Measurements from ENCODE around the gene SCTR. TPM values are rescaled to one million over a fixed set of nuclear protein-coding genes. Genes with fewer than 3 reads are reported as not detected.
A peak's percentile ranks its signal among the peaks of the same experiment; 100 is the strongest.

Gene SCTR
- total and polyA plus RNA-seq, 2 of the 8 experiments (the other 6 are each of a cell fraction or from before 2014, with no cell fraction given) = 0.15 TPM; not detected in 1

- Histone ChIP-seq H3K4me2 (ENCODE audit: insufficient read depth in 1 of 2, low read depth in 2 of 2, low read length in 2 of 2) (no peak overlapping the region), H4K8ac (ENCODE audit: extremely low read depth, insufficient read depth, low read length) (no peak overlapping the region; the same call in 1 of the 2 replicates), H3K4ac (replicated peaks; ENCODE audit: insufficient read length, low read depth, low read length) (no peak overlapping the region), H3K79me1 (ENCODE audit: low read depth, low read length) (no peaks in the 10 kb centered on the region), H3K18ac (ENCODE audit: extremely low read depth, low read length) (no peak overlapping the region), H2BK20ac (ENCODE audit: low read length) (no peak overlapping the region), H2BK15ac (ENCODE audit: low read length) (peak overlapping the region; percentile 61; the same call in 1 of the 2 replicates), H4K5ac (ENCODE audit: insufficient read length, low read depth, low read length) (no peak overlapping the region), H3K4me3 (ENCODE audit: extremely low read depth in 1 of 4, insufficient read depth in 2 of 4, low read depth in 3 of 4, low read length in 4 of 4) (no peak overlapping the region), H3K27ac (ENCODE audit: low read depth, low read length) (no peak overlapping the region), H2BK12ac (ENCODE audit: low read depth, low read length) (no peak overlapping the region), H3K23me2 (ENCODE audit: low read depth, low read length) (no peaks in the 10 kb centered on the region), H2AK5ac (ENCODE audit: low read depth, low read length) (no peak overlapping the region), H3K23ac (ENCODE audit: insufficient read length) (no peak overlapping the region), H3K4me1 (replicated peaks in 1 of 4; ENCODE audit: control insufficient read depth in 3 of 4, insufficient read depth in 4 of 4, low read length in 3 of 4) (peaks cover 0 to 18% (median 8%) of the 10 kb centered on the region in 4 experiments), H2BK120ac (replicated peaks; ENCODE audit: low read depth, low read length) (no peak overlapping the region), H3K9ac (replicated peaks in 1 of 4; ENCODE audit: extremely low read depth in 1 of 4, low read depth in 3 of 4, low read length in 3 of 4) (no peak overlapping the region), H3K36me3 (ENCODE audit: control insufficient read depth in 2 of 4, insufficient read depth in 4 of 4, low read length in 3 of 4) (no peaks in the 10 kb centered on the region), H4K91ac (replicated peaks; ENCODE audit: insufficient read length, low read length) (no peak overlapping the region), H2BK5ac (ENCODE audit: low read depth, low read length) (no peak overlapping the region), H3K56ac (replicated peaks; ENCODE audit: insufficient read length, low read depth, low read length) (no peak overlapping the region), H3K14ac (ENCODE audit: insufficient read length) (no peak overlapping the region), H2AFZ (ENCODE audit: low read length) (no peak overlapping the region), H3K27me3 (replicated peaks in 1 of 4; ENCODE audit: control insufficient read depth in 3 of 4, extremely low read depth in 1 of 4, insufficient read depth in 3 of 4, low read length in 3 of 4) (no peaks in the 10 kb centered on the region), H4K20me1 (replicated peaks in 1 of 2; ENCODE audit: control insufficient read depth in 1 of 2, insufficient read depth in 2 of 2, low read length in 2 of 2) (no peaks in the 10 kb centered on the region), H3K9me3 (ENCODE audit: insufficient read depth in 2 of 2, low read depth in 1 of 2, low read length in 1 of 2) (no peaks in the 10 kb centered on the region), H3K79me2 (ENCODE audit: control insufficient read depth in 1 of 2, insufficient read depth in 2 of 2, low read length in 2 of 2) (no peaks in the 10 kb centered on the region)
- POLR2A ChIA-PET (ENCODE audit: partially characterized antibody) = no interaction called here
- CTCF ChIA-PET (ENCODE audit: partially characterized antibody) = interaction anchor here (0.9 to 16.2 kb wide), 11 partner anchors 9 to 192 kb away, joined by 3 to 411 read pairs (median 22); no protein-coding TSS in a partner anchor
- TF ChIP-seq BACH1 (IDR thresholded peaks at IDR 0.05; ENCODE audit: low read length) (no peak), NRF1 (IDR thresholded peaks at IDR 0.05; ENCODE audit: low read depth, low read length) (no peak), CTCF (IDR thresholded peaks at IDR 0.05; ENCODE audit: control extremely low read depth in 1 of 3, insufficient read depth in 1 of 3, low read depth in 1 of 3, low read length in 3 of 3) (no peak), SP2 (IDR thresholded peaks at IDR 0.05; ENCODE audit: low read length) (no peak), ATF3 (IDR thresholded peaks at IDR 0.05; ENCODE audit: insufficient read depth, low read depth, low read length) (no peak)
- 86% methylated on average over 16 of the region's 16 CpGs; no CpG with 5 or more reads in 1 of the 2 experiments for WGBS, 2 experiments (ENCODE audit: extremely low coverage in 1 of 2, insufficient coverage in 1 of 2, insufficient read length in 1 of 2, insufficient replicate concordance in 2 of 2, low coverage in 1 of 2, low lambda C conversion rate in 2 of 2, missing lambda C conversion rate in 1 of 2)
- FAIRE-seq = no peak
- no peak for DNase-seq (ENCODE audit: low read depth in 1 of 2, low spot score in 2 of 2)
Observed at GRCh38 chr2:119473621-119474370, 50.5 kb downstream of the SCTR start.

All from H1 (cell line).